IMR-90 (cell line): ENCODE data around the gene ELMOD3. TPM values are rescaled to one million over a fixed set of nuclear protein-coding genes. Genes with fewer than 3 reads are reported as not detected.

Source experiments
- ATAC-seq: fragments of 200-7000 bp; cut with Tn5 transposase; 2 replicates; pipeline ENCODE4 v1.9.1; 2020; ENCODE audit warnings: low read depth, mild to moderate bottlenecking, moderate library complexity
- BruUV-seq: library from RNA; stranded (reverse); fragments of 400-500 nt; replicated peaks from 2 replicates; lab custom pipeline; 2021; lab: Mats Ljungman, UMichigan
- CTCF ChIA-PET: fragments of 300-600 bp; formaldehyde crosslinking; extraction: SDS; loops from one replicate; lab custom pipeline; 2021; ENCODE audit warnings: antibody characterized with exemption; lab: Yijun Ruan, JAX
- POLR2A ChIA-PET: fragments of 300-600 bp; sonication (Branson Sonifier 250); formaldehyde crosslinking; loops from one replicate; lab custom pipeline; 2022; ENCODE audit warnings: antibody characterized with exemption; ENCODE audit not compliant: unreplicated experiment; lab: Charles Lee
- DNase-seq: peaks from one replicate; pipeline ENCODE4 v3.0.0; 2013
- H2AFZ ChIP-seq: replicated peaks from 2 replicates; pipeline ENCODE3; 2013; ENCODE audit warnings: low read length, mild to moderate bottlenecking; ENCODE audit not compliant: poor library complexity
- H2AK5ac ChIP-seq: 2 replicates; pipeline ENCODE4 v1.6.1; 2013; ENCODE audit warnings: low read depth, low read length, inconsistent platforms
- H2AK9ac ChIP-seq: replicated peaks from 2 replicates; pipeline ENCODE3; 2013; ENCODE audit warnings: mild to moderate bottlenecking, low read depth, low read length, moderate library complexity; ENCODE audit not compliant: poor library complexity
- H2BK120ac ChIP-seq: 2 replicates; pipeline ENCODE4 v1.6.1; 2013; ENCODE audit warnings: low read depth, low read length, inconsistent platforms
- H2BK15ac ChIP-seq: 3 replicates; pipeline ENCODE4 v1.6.1; 2013; ENCODE audit warnings: low read depth, low read length, inconsistent platforms
- H2BK20ac ChIP-seq: 2 replicates; pipeline ENCODE4 v1.6.1; 2013; ENCODE audit warnings: low read depth, mild to moderate bottlenecking, inconsistent platforms, low read length, moderate library complexity
- H2BK5ac ChIP-seq: 2 replicates; pipeline ENCODE4 v1.6.1; 2013; ENCODE audit warnings: mild to moderate bottlenecking, low read depth, low read length, inconsistent platforms; ENCODE audit not compliant: poor library complexity, severe bottlenecking
- H3K14ac ChIP-seq: replicated peaks from 2 replicates; pipeline ENCODE4 v1.6.1; 2013; ENCODE audit warnings: low read depth, low read length, inconsistent platforms
- H3K18ac ChIP-seq: 2 replicates; pipeline ENCODE4 v1.6.1; 2013; ENCODE audit warnings: low read depth, low read length, control low read depth
- H3K23ac ChIP-seq: 2 replicates; pipeline ENCODE4 v1.6.1; 2013; ENCODE audit warnings: low read depth, low read length, inconsistent platforms
- H3K27ac ChIP-seq: 2 replicates; pipeline ENCODE4 v1.5.1; 2013; ENCODE audit warnings: mild to moderate bottlenecking, control low read depth, low read length; ENCODE audit not compliant: insufficient read depth
- H3K27me3 ChIP-seq: 2 replicates; pipeline ENCODE4 v1.6.1; 2013; ENCODE audit warnings: low read length; ENCODE audit not compliant: control insufficient read depth, insufficient read depth
- H3K36me3 ChIP-seq: 2 replicates; pipeline ENCODE4 v1.6.1; 2013; ENCODE audit warnings: low read length, mixed read lengths; ENCODE audit not compliant: control insufficient read depth, insufficient read depth
- H3K4ac ChIP-seq: 2 replicates; pipeline ENCODE4 v1.6.1; 2013; ENCODE audit warnings: low read depth, low read length, inconsistent platforms
- H3K4me1 ChIP-seq: 2 replicates; pipeline ENCODE4 v1.6.1; 2013; ENCODE audit warnings: low read length, mixed read lengths; ENCODE audit not compliant: control insufficient read depth, insufficient read depth
- H3K4me2 ChIP-seq: 2 replicates; pipeline ENCODE4 v1.6.1; 2013; ENCODE audit warnings: low read depth, mild to moderate bottlenecking, control low read depth, low read length, moderate library complexity
- H3K4me3 ChIP-seq: 2 replicates; pipeline ENCODE4 v1.5.1; 2013; ENCODE audit warnings: low read depth, mild to moderate bottlenecking, control low read depth, low read length, moderate library complexity; ENCODE audit not compliant: insufficient read depth
- H3K56ac ChIP-seq: 2 replicates; pipeline ENCODE4 v1.6.1; 2013; ENCODE audit warnings: low read length, inconsistent platforms; ENCODE audit not compliant: insufficient read depth; ENCODE audit errors: extremely low read depth
- H3K79me1 ChIP-seq, 2 experiments: 2 replicates each; pipeline ENCODE4 v1.6.1; 2013; ENCODE audit warnings: low read length in 2 of 2, inconsistent platforms in 1 of 2, low read depth in 1 of 2
- H3K9ac ChIP-seq: 2 replicates; pipeline ENCODE4 v1.6.1; 2013; ENCODE audit warnings: low read depth, low read length, control low read depth
- H3K9me1 ChIP-seq: 2 replicates; pipeline ENCODE4 v1.6.1; 2013; ENCODE audit warnings: low read length, inconsistent platforms; ENCODE audit not compliant: insufficient read depth
- H3K9me3 ChIP-seq: 2 replicates; pipeline ENCODE4 v1.6.1; 2013; ENCODE audit warnings: low read length; ENCODE audit not compliant: control insufficient read depth, insufficient read depth
- H4K20me1 ChIP-seq: 2 replicates; pipeline ENCODE4 v1.6.1; 2013; ENCODE audit warnings: low read length, inconsistent platforms; ENCODE audit not compliant: insufficient read depth
- H4K5ac ChIP-seq: 2 replicates; pipeline ENCODE4 v1.6.1; 2013; ENCODE audit warnings: mild to moderate bottlenecking, low read depth, low read length, control low read depth
- H4K8ac ChIP-seq, 2 experiments: 2 replicates each; pipeline ENCODE4 v1.6.1; 2013; ENCODE audit warnings: low read depth in 2 of 2, low read length in 2 of 2, control low read depth in 1 of 2, inconsistent platforms in 1 of 2
- H4K91ac ChIP-seq: 2 replicates; pipeline ENCODE4 v1.6.1; 2013; ENCODE audit warnings: low read depth, low read length, inconsistent platforms; ENCODE audit not compliant: insufficient read depth
- BHLHE40 ChIP-seq: fragments of 150-350 bp; IDR thresholded peaks from 2 replicates; pipeline ENCODE4 v1.6.1; 2016; ENCODE audit warnings: mild to moderate bottlenecking, low read depth, low read length
- CEBPB ChIP-seq: IDR thresholded peaks from 2 replicates; pipeline ENCODE4 v1.6.1; 2012; ENCODE audit warnings: low read depth, low read length, improper control_type of control experiment
- CHD1 ChIP-seq: IDR thresholded peaks from 2 replicates; pipeline ENCODE4 v1.6.1; 2012; ENCODE audit warnings: low read depth, low read length, improper control_type of control experiment
- ELK1 ChIP-seq: fragments of 150-350 bp; IDR thresholded peaks from 2 replicates; pipeline ENCODE4 v1.6.1; 2016; ENCODE audit warnings: low read depth, mild to moderate bottlenecking, low read length, moderate library complexity, borderline replicate concordance
- FOS ChIP-seq: fragments of 150-350 bp; IDR thresholded peaks from 2 replicates; pipeline ENCODE4 v1.6.1; 2016; ENCODE audit warnings: low read depth, low read length
- MAFK ChIP-seq: IDR thresholded peaks from 2 replicates; pipeline ENCODE4 v1.6.1; 2012; ENCODE audit warnings: low read depth, low read length, improper control_type of control experiment
- MAZ ChIP-seq: IDR thresholded peaks from 2 replicates; pipeline ENCODE4 v1.6.1; 2012; ENCODE audit warnings: low read depth, mild to moderate bottlenecking, low read length, improper control_type of control experiment, moderate library complexity, borderline replicate concordance
- MXI1 ChIP-seq: IDR thresholded peaks from 2 replicates; pipeline ENCODE4 v1.6.1; 2012; ENCODE audit warnings: low read depth, mild to moderate bottlenecking, low read length, moderate library complexity, borderline replicate concordance
- NFE2L2 ChIP-seq: fragments of 150-350 bp; IDR thresholded peaks from 2 replicates; pipeline ENCODE4 v1.6.1; 2016; ENCODE audit warnings: low read depth, mild to moderate bottlenecking, low read length
- POLR2A ChIP-seq: IDR thresholded peaks from 2 replicates; pipeline ENCODE4 v1.6.1; 2012; ENCODE audit warnings: mild to moderate bottlenecking, low read depth, low read length
- RAD21 ChIP-seq: IDR thresholded peaks from 2 replicates; pipeline ENCODE4 v1.6.1; 2012; ENCODE audit warnings: low read length, improper control_type of control experiment
- RCOR1 ChIP-seq: IDR thresholded peaks from 2 replicates; pipeline ENCODE4 v1.6.1; 2012; ENCODE audit warnings: mild to moderate bottlenecking, low read length, improper control_type of control experiment; ENCODE audit not compliant: insufficient replicate concordance
- RFX5 ChIP-seq: IDR thresholded peaks from 2 replicates; pipeline ENCODE4 v1.8.0; 2012; ENCODE audit warnings: low read depth, mild to moderate bottlenecking, low read length, moderate library complexity
- SMC3 ChIP-seq: fragments of 150-350 bp; IDR thresholded peaks from 2 replicates; pipeline ENCODE4 v1.6.1; 2016; ENCODE audit warnings: low read depth, mild to moderate bottlenecking, antibody characterized with exemption, low read length, moderate library complexity
- WGBS, 2 experiments: methylation state at CpG; one replicate each; pipeline versions ENCODE4 v1.1.5 to v1.1.7; 2013; ENCODE audit warnings: missing lambda C conversion rate in 2 of 2; ENCODE audit not compliant: insufficient read length in 1 of 2; ENCODE audit errors: extremely low coverage in 2 of 2; 5-methylcytosine and 5-hydroxymethylcytosine counted together
- dilution Hi-C: fragments of 300-500 bp; cut with HindIII; formaldehyde crosslinking; loops from one replicate; pipeline ENCODE4 v1.14.3; 2018; ENCODE audit warnings: low sequenced_read_pairs; ENCODE audit not compliant: unreplicated experiment
- in situ Hi-C: fragments of 300-500 bp; cut with MboI; formaldehyde crosslinking; loops from 3 replicates; pipeline ENCODE4 v1.14.3; 2019; ENCODE audit warnings: low sequenced_read_pairs, inconsistent platforms, mixed read lengths
- intact Hi-C: fragments of 100-400 bp; cut with micrococcal nuclease; formaldehyde crosslinking; loops from 2 replicates; pipeline ENCODE4 v1.10.0; 2022
- polyA plus RNA-seq, 3 experiments: library from polyadenylated mRNA; depleted of rRNA; stranded (reverse); fragments of >200 nt; gene quantifications; 2 replicates each; pipeline ENCODE4 v1.2.3, GENCODE V29; 2012; ENCODE audit warnings: low replicate concordance in 1 of 3
- total RNA-seq: library from RNA; depleted of rRNA; stranded (reverse); fragments of >200 nt; gene quantifications from 2 replicates; pipeline ENCODE4 v1.2.3, GENCODE V29; 2012
- TF ChIP-seq, protein P1 (sequence below): conservative IDR thresholded peaks from 2 replicates; pipeline ENCODE4 v1.5.1; 2012; ENCODE audit warnings: mild to moderate bottlenecking, low read depth, low read length, improper control_type of control experiment
- TF ChIP-seq, protein P2 (sequence below): fragments of 150-350 bp; IDR thresholded peaks from 2 replicates; pipeline ENCODE4 v1.6.1; 2017; ENCODE audit warnings: mild to moderate bottlenecking, antibody characterized with exemption, low read length, low read depth

ELMOD3 gene
- total and polyA plus RNA-seq, 2 of the 4 experiments (the other 2 are of a cell fraction) = 13.1 to 20.7 TPM

DNA sequence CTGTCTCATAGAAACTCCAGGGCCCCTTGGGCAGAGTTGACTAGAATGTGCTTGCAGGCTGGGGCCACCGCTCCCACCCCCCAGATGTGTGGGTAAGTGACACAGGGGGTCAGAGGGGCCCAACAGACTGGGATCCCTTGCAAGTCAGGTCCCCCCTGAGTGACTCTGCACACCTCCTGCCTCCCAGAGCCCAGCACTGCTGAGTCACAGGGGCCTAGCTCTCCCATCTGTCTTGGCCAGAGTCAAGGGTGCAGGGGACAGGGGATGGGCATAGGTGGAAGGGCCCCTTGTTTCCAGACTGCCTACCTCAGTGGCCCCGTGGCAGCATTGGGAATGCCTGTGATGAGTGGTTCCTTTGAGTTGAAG, 75.3 kb downstream of the ELMOD3 start:
- POLR2A ChIA-PET = interaction anchor here (2.7 kb wide), 1 partner anchor 110 kb away, joined by 17 read pairs; the partner anchor contains the start of gene MAT2A
- dilution Hi-C loops = no loop called here
- no TSS peak for BruUV-seq

More for the DNA sequence above, 75.3 kb downstream of the ELMOD3 start:
- H3K4me1 ChIP-seq = peaks cover 16% of the 10 kb centered on the region
- no peaks in the 10 kb centered on the region; the same call in 1 of the 2 replicates for H3K9me1 ChIP-seq
- 0 out of 2 replicates have a peak overlapping the region, but pooled peaks have one; percentile 17 for H2BK120ac ChIP-seq
- no peak overlapping the region for H3K9ac ChIP-seq
- H2AK5ac ChIP-seq = peak overlapping the region; percentile 74; the same call in 1 of the 2 replicates
- H3K23ac ChIP-seq = no peak overlapping the region
- CTCF ChIA-PET = interaction anchor here (2.5 kb wide), 1 partner anchor 110 kb away, joined by 7 read pairs; the partner anchor contains the start of gene MAT2A
- no peak overlapping the region for H4K5ac ChIP-seq
- no peaks in the 10 kb centered on the region for H3K27me3 ChIP-seq
- H2AK9ac ChIP-seq = peak overlapping the region; percentile 82
- no peak overlapping the region for H3K56ac ChIP-seq
- H2AFZ ChIP-seq = peak overlapping the region; percentile 66
- no peak overlapping the region for H3K14ac ChIP-seq
- 0 out of 3 replicates have a peak overlapping the region, but pooled peaks have one; percentile 60 for H2BK15ac ChIP-seq
- intact Hi-C loops = no loop called here
- H3K4ac ChIP-seq = peak overlapping the region; percentile 38
- no peaks in the 10 kb centered on the region for H3K79me1 ChIP-seq
- H4K20me1 ChIP-seq = no peaks in the 10 kb centered on the region
- WGBS, 2 experiments = no CpG with 5 or more reads among the region's 2 CpGs
- H3K4me2 ChIP-seq = no peak overlapping the region
- H2BK5ac ChIP-seq = no peak overlapping the region
- H2BK20ac ChIP-seq = no peak overlapping the region
- DNase-seq (no peak), ATAC-seq (no peak)
- H4K8ac ChIP-seq = no peak overlapping the region
- no peaks in the 10 kb centered on the region for H3K9me3 ChIP-seq
- H3K27ac ChIP-seq = no peak overlapping the region
- H4K91ac ChIP-seq = peak overlapping the region; percentile 48; the same call in 1 of the 2 replicates
- no peaks in the 10 kb centered on the region for H3K36me3 ChIP-seq
- H3K18ac ChIP-seq = no peak overlapping the region
- H3K4me3 ChIP-seq = no peak overlapping the region
- in situ Hi-C loops = no loop called here
- TF ChIP-seq CHD1 (no peak), MAZ (no peak), RFX5 (no peak), ELK1 (no peak), RAD21 (no peak), FOS (no peak), MAFK (no peak), CEBPB (no peak), BHLHE40 (no peak), NFE2L2 (no peak), MXI1 (no peak), RCOR1 (no peak), SMC3 (no peak), POLR2A (no peak)
- TF ChIP-seq, protein P1, sequence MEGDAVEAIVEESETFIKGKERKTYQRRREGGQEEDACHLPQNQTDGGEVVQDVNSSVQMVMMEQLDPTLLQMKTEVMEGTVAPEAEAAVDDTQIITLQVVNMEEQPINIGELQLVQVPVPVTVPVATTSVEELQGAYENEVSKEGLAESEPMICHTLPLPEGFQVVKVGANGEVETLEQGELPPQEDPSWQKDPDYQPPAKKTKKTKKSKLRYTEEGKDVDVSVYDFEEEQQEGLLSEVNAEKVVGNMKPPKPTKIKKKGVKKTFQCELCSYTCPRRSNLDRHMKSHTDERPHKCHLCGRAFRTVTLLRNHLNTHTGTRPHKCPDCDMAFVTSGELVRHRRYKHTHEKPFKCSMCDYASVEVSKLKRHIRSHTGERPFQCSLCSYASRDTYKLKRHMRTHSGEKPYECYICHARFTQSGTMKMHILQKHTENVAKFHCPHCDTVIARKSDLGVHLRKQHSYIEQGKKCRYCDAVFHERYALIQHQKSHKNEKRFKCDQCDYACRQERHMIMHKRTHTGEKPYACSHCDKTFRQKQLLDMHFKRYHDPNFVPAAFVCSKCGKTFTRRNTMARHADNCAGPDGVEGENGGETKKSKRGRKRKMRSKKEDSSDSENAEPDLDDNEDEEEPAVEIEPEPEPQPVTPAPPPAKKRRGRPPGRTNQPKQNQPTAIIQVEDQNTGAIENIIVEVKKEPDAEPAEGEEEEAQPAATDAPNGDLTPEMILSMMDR = no peak
- TF ChIP-seq, protein P2, sequence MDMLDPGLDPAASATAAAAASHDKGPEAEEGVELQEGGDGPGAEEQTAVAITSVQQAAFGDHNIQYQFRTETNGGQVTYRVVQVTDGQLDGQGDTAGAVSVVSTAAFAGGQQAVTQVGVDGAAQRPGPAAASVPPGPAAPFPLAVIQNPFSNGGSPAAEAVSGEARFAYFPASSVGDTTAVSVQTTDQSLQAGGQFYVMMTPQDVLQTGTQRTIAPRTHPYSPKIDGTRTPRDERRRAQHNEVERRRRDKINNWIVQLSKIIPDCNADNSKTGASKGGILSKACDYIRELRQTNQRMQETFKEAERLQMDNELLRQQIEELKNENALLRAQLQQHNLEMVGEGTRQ = no peak
